GM19099 (cell line): ENCODE data around the gene GUCY2C.

Experiments
- POLR2A ChIP-seq: IDR thresholded peaks from 3 replicates; pipeline ENCODE4 v1.6.1; 2011; ENCODE audit warnings: low read depth; ENCODE audit not compliant: insufficient read length; ENCODE audit errors: extremely low read depth

Gene GUCY2C

GRCh38 chr12:14654416-14654815 lies 42.0 kb downstream of the GUCY2C start:
- TF ChIP-seq POLR2A: no peak

DNA sequence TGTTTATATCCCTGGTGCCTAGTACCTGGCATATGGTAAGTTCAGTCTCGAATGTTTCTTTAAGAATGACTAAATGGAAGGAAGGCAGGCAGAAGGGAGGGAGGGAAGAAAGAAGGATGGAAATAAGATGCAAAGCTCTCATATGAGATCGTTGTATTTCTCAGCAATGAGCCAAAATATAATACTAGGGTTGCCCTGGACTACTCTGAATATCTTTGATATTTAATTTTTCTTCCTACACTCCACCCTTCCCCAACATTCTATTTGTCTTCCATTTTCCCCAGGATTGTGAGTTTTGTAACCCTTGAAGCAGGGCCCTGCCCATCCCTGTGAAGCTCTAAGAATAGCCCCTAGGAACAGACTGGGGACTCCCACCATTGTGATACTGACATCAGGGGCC lies 43.9 kb downstream of the GUCY2C start:
- TF ChIP-seq POLR2A: no peak

GRCh38 chr12:14651371-14651770 lies 45.0 kb downstream of the GUCY2C start:
- no peak for TF ChIP-seq POLR2A

DNA sequence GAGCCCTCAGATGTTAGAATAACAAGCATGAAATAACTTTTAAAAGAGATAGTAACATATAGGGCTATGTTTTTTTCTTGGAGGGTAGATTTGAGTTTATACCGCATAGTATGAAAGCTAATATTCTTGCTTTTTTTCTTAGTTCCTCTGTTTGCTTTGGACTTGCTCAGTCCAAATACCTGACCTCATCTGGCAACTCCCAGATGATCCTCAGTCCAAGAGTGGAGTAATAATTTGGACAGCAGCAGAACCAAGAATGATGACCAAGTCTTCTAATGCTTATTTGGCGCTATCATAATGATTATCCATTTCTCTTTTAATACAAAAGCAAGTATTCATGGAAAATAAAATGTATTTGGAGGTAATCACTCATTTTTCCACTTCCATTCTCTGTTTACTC lies 45.6 kb downstream of the GUCY2C start:
- no peak for TF ChIP-seq POLR2A

- TF ChIP-seq POLR2A: no peak
Measured at GRCh38 chr12:14647028-14647750, 49.2 kb downstream of the GUCY2C start.

DNA sequence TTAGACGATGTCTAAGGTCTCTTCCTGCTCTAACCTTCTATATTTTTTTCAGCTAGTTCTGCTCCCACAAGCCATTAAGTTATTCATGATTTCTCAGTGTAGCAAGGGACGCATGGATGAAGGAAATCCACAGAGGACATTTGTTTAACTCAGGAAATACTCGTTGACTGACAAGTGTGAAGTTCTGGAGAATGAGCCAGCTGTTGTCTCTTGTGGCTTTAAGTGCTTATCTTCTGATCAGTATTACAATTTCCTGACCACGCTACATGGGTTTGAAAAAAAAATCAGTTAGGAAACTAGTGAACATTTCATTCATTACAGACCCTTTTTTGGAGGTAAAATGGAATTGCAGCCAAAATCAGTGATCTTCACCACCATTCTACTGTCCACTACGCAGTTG lies 53.1 kb downstream of the GUCY2C start:
- TF ChIP-seq POLR2A: no peak

DNA sequence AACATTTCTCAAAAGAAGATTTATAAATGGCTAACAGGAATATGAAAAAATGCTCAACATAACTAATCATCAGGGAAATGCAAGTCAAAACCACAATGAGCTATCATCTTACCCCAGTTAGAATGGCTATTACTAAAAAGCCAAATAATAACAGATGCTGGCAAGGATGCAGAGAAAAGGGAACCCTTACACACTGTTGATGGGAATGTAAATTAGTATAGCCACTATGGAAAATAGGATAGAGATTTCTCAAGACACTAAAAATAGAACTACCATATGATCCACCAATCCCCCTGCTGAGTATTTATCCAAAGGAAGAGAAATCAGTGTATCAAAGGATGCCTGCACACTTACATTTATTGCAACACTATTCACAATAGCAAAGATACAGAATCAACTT lies 58.3 kb downstream of the GUCY2C start:
- TF ChIP-seq POLR2A: no peak

GRCh38 chr12:14635776-14636175 lies 60.6 kb downstream of the GUCY2C start:
- no peak for TF ChIP-seq POLR2A

- no peak for TF ChIP-seq POLR2A
Measured at GRCh38 chr12:14630793-14631192, 65.6 kb downstream of the GUCY2C start.

DNA sequence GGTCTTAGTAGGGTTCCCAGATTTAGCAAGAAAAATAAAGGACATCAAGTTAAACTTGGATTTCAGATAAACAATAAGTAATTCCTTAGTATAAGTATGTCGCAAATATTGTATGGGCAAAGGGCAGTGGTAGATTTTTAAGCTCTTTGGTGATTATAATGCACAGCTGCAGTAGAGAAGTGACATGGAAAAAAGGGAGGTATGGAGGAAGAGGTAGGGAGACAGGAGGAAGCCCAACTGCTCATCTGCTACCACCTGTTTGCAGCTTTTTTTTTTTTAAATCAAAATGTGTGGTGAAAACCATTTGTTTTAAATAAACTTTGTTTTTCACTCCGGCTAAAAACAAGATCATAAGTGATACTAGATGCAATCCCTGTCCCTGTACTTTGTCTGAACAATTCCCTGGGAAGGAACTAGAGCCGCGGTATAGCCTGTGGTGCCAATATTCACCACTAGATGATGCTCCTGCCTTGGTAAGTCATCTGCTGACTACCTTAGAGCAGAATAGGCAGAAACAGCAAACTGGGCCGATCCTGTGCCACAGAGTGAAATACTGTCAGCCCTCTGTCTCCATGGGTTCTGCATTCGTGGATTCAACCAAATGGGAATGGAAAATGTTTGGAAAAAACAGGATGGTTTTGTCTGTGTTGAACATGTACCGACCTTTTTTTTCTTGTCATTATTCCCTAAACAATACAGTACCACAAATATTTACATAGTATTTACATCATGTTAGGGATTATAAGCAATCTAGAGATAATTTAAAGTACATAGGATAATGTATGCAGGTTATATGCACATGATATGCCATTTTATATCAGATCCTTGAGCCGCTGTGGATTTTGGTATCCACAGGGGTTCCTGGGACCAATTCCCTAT lies 66.3 kb downstream of the GUCY2C start:
- TF ChIP-seq POLR2A: no peak

DNA sequence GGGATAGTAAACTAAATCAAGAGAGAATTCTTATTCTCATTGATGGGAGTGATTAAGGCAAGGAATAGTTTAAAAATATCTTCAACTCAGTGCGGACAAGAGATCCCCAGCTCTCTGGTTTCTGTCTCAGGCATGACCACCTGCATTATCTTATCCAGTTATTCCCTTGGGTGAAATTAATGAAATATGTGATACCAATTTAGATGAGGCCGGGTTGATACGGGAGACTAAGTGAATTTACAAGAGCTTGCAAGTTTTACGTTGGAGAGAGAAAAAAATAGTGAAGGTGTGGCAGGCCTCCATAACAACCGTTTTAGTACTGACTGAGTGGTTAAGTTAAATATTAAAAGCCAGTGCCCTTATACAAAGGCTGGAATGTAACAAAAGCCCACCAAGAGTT lies 67.6 kb downstream of the GUCY2C start:
- TF ChIP-seq POLR2A: no peak

DNA sequence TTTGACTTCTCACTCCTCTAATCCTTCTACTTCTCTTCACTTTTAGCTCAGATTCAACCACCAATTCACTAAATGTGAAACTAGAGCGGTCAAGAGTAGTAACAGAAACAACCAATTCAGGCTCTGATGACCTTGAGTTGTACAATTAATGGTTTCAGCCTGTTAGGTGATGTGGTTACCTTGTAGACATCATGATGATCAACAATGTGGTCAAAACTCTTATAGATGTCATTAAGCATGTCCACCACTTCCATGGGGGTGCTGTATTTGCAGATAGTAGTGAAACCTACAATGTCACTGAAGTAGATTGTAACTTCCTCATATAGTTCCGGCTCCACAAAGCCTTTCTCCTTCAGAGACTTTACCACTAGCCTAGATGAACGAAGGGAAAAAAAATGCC lies 74.6 kb downstream of the GUCY2C start:
- TF ChIP-seq POLR2A: no peak

GRCh38 chr12:14619741-14620501 lies 76.5 kb downstream of the GUCY2C start:
- no peak for TF ChIP-seq POLR2A

- TF ChIP-seq POLR2A: no peak
Measured at GRCh38 chr12:14618983-14619382, 77.4 kb downstream of the GUCY2C start.

GRCh38 chr12:14614704-14615121 lies 81.7 kb downstream of the GUCY2C start:
- no peak for TF ChIP-seq POLR2A
